Fibroblast of skin of scalp (primary cell): Measurements from ENCODE around the gene FFAR3.

ENCODE experiments used
- DNase-seq: peaks from one replicate; pipeline ENCODE4 v3.0.0-alpha.2; 2013

The FFAR3 gene

DNA sequence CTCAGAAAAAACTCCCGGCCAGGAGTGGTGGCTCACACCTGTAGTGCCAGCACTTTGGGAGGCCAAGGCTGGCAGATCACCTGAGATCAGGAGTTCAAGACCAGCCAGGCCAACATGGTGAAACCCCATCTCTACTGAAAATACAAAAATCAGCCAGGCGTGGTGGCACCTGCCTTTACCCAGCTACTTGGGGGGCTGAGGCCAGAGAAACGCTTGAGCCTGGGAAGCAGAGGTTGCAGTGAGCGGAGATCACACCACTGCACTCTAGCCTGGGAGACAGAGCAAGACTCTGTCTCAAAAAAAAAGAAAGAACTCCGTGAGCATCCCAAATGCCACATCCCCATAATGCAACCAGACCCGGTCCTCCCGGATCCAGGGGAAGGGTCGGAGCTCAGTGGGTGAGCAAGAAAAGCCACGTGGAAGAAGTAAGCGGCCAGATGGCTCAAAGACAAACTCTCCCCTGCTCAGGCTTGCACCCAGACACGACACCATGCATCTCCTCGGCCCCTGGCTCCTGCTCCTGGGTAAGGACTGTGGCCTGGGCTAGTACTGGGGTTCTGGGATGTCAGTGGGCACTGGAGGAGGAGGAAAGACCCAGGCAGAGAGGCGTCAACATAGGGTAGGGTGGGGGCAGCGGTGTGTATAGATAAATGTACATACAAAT, 26.6 kb upstream of the FFAR3 start:
- no peak for DNase-seq

DNA sequence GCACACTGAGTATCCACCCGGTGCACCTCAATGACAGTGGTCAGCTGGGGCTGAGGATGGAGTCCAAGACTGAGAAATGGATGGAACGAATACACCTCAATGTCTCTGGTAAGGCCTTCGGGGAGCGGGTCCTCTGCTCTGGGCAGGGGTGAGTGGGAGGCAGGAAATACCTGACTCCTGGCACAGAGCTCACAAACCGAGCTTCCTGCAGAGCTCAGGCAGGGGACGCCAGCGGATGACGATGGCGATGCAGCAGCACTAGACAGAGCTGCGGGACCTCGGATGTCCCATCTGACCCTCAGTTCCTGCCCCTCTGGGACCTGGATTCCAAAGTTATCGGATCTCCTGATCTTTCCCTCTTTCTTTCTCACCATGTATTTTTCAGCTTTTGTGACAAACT, 25.4 kb upstream of the FFAR3 start:
- DNase-seq: no peak

DNA sequence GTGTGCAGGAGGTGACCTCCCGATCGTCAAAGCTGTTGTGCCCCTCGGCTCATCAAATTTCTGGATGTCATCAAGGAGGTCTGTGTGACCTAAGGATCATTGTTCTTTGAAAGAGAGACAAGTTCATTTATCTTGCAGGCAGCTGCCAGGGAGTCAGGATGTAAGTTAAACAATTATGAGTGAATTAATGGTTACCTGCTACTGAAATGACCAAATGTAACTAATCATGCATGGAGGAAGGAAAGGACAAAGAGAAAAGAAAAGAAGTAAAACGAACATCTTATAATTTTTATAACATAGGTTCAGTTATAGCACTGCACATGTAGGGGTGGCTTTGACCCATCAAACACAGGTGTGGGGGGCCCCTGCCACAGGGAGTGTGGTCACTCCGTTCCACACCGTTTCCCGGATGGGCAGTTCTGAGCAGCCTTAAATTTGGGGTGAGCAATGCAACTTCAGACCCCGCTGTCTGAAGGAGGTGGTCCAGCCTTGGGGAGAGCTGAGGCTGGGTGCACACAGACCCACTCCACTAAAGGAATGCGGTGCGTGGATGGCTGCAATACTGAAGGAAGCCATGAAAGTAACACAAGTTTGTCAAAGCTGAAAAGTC, 24.0 kb upstream of the FFAR3 start:
- DNase-seq: no peak

DNA sequence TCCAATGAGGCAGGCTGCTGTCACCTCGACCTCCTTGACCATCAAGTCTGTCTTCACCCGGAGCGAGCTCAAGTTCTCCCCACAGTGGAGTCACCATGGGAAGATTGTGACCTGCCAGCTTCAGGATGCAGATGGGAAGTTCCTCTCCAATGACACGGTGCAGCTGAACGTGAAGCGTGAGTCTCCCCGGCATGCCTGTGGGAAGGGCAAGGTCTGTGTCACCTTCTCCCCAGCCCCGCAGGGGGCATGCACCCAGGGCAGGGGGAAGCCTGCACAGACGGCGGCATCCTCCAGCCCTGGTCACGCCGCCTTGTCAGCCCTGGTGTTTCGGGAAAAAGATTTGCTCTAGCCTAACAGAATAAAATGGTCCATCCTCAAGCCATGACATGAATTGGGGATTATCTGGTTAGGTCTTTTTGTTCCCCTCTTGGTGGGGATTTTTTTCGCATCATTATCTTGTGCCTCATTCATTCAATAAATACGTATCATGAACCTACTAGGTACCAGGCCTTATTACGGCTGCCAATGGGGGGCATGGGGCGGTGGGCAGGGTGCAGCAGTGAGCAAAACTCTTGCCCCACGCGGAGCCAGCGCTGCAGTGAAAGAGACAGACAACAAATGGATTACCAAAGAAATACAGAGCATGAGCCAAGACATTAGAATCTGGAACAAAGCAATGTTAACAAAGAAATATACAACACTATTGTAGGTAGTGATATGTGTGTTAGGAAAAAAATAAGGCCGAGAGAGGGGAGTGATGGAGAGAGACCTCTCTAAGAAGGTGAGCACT, 21.9 kb upstream of the FFAR3 start:
- DNase-seq: no peak

DNA sequence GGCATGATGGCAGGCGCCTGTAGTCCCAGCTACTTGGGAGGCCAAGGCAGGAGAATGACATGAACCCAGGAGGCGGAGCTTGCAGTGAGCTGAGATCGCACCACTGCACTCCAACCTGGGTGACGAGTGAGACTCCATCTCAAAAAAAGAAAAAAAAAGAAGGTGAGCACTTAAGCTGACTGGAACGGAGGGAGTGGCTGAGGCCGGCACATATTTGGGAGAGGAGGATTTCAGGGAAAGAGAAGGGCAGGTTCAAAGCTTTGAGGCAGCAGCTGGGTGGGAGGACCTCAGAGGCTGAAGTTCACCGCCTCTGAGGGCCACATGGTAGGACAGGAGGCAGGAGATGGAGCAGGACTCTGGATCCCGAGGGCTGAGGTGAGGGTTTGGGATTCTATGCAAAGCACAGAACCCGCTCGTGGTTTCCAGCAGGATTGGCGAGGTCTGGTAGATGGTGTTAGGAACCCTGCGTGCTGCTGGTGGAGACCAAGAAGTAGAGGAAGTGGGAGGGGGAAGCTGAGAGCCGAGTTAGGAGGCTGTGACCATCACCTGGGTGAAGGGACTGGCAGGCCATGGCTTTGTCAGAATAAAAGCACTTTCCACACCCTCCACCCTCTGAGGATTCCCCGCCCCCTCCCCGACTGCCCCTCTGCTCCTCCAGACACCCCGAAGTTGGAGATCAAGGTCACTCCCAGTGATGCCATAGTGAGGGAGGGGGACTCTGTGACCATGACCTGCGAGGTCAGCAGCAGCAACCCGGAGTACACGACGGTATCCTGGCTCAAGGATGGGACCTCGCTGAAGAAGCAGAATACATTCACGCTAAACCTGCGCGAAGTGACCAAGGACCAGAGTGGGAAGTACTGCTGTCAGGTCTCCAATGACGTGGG, 20.9 kb upstream of the FFAR3 start:
- DNase-seq: no peak

DNA sequence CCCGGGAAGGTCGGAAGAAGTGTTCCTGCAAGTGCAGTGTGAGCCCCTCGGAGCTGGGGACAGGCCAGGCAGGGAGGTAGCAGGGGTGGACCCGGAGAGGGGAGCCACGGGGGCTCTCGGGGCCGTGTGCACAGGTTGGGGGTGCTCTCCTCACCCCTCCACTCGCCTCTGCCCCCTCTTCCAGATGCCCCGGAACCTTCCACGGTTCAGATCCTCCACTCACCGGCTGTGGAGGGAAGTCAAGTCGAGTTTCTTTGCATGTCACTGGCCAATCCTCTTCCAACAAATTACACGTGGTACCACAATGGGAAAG, 20.3 kb upstream of the FFAR3 start:
- no peak for DNase-seq

DNA sequence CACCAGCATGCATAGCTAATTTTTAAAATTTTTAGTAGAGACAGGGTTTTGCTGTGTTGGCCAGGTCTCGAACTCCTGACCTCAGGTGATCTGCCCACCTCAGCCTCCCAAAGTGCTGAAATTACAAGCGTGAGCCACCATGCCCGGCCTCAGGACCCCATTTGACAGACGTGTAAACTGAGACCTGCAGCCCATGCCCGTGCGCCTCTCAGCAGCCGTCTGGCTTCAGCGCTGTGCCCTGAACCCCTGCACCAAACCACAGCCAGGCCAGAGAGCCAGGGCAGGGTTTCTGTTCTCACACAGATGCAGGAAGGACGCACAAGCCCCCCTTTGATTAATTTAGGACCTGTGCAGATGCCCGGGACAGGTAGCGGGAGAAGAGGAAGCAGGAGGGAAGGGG, 17.8 kb upstream of the FFAR3 start:
- no peak for DNase-seq

DNA sequence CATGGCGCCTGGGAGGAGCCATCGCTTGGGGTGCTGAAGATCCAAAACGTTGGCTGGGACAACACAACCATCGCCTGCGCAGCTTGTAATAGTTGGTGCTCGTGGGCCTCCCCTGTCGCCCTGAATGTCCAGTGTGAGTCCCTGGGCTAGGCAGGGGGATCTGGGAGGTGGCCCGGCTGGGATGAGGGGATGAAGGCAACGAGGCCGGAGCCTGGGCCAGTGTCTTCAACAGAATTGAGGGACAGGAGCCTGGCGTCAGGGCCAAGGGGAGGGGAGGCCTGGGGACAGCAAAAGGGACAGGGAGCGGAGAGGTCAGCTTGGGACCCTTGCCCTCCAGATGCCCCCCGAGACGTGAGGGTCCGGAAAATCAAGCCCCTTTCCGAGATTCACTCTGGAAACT, 17.3 kb upstream of the FFAR3 start:
- DNase-seq: no peak

DNA sequence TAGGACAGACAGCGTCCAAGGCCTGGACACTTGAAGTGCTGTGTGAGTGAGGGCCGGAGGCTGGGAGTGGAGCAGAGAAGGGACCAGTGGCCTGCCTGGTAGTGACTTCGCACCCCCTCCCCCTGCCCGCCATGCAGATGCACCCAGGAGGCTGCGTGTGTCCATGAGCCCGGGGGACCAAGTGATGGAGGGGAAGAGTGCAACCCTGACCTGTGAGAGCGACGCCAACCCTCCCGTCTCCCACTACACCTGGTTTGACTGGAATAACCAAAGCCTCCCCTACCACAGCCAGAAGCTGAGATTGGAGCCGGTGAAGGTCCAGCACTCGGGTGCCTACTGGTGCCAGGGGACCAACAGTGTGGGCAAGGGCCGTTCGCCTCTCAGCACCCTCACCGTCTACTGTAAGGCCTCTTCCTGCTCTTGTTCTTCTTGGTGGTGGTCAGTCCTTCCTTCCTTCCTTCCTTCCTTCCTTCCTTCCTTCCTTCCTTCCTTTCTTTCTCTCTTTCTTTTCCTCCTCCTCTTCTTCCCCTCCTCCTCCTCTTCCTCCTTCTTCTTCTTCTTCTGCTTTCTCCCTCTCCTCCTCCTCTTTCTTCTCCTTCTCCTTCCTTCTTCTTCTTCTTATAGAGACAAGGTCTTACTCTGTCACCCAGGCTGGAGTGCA, 16.6 kb upstream of the FFAR3 start:
- DNase-seq: no peak

DNA sequence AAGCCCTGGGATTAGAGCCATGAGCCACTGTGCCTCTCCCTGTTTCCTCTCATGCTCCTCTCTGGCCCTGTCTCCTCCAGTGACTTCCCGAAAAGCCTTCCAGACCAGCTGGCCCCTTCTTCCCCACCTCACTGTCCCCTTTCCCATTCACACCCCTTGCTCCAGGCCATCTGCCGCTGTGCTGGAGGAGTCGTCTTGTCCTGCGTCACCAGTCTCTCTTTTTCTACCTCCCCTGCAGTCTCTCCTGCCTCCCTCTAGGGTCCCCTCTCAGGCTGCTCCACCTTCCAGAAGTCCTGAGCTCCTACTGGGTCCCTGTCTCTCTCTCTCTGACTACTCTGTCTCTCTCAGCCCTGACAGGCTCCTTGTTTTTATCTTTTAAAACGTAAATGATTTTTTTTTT, 15.8 kb upstream of the FFAR3 start:
- DNase-seq: no peak

DNA sequence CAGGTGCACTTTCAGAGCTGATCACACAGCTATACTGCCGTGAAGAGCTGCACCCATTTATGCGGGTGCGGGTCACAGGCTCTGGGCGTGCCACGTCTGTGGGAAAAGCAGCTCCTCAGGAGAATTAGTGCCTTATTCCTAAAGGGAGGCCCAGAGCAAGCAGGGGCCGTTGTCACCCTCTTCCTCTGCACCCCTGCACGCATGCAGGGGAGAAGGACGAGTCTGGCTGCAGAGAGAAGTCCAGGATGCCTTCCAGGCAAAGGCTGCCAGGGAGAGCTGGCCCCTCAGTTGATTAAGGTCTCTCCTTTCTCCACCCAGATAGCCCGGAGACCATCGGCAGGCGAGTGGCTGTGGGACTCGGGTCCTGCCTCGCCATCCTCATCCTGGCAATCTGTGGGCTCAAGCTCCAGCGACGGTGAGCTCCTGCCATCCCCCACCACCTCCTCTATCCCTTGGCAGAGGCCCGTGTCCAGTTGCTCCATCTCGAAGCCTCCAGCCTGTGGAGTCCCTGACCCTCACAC, 13.7 kb upstream of the FFAR3 start:
- no peak for DNase-seq

DNA sequence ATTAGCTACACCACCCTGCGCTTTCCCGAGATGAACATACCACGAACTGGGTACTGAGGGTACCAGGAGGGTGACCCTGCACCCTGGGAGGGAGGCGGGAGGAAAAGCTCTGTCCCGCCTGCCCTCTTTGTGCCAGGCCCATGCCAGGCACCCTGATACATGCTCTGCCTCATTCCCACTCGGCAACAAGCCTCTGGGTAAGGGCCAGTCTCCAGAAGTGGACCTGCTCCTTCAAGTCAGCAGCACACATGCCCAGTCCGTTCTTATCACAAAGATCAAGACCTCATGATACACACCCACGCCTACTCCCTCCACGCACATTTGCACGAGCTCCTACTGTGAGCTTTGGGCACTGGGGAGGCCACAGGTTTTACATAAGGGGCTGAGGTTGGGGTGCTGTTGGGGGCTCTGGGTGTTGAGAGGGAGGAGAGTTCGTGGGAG, 12.6 kb upstream of the FFAR3 start:
- DNase-seq: no peak

DNA sequence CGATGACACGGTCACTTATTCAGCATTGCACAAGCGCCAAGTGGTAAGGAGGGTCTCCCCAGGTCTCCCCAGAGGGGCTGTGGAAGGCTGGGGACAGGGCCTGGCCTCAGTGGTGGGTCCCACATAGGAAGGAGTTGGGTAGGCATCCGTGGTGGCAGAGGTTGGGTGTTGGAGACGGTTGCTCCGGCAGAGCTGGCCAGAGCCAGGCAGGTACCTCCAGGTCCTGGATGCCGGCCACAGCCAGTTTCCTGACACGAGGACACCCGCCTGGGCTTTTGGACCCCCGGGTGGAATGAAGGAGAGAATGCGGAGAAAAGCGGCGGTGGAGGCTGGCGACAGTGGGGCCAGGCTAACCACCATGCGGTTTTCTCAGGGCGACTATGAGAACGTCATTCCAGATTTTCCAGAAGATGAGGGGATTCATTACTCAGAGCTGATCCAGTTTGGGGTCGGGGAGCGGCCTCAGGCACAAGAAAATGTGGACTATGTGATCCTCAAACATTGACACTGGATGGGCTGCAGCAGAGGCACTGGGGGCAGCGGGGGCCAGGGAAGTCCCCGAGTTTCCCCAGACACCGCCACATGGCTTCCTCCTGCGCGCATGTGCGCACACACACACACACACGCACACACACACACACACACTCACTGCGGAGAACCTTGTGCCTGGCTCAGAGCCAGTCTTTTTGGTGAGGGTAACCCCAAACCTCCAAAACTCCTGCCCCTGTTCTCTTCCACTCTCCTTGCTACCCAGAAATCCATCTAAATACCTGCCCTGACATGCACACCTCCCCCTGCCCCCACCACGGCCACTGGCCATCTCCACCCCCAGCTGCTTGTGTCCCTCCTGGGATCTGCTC, 11.8 kb upstream of the FFAR3 start:
- no peak for DNase-seq

DNA sequence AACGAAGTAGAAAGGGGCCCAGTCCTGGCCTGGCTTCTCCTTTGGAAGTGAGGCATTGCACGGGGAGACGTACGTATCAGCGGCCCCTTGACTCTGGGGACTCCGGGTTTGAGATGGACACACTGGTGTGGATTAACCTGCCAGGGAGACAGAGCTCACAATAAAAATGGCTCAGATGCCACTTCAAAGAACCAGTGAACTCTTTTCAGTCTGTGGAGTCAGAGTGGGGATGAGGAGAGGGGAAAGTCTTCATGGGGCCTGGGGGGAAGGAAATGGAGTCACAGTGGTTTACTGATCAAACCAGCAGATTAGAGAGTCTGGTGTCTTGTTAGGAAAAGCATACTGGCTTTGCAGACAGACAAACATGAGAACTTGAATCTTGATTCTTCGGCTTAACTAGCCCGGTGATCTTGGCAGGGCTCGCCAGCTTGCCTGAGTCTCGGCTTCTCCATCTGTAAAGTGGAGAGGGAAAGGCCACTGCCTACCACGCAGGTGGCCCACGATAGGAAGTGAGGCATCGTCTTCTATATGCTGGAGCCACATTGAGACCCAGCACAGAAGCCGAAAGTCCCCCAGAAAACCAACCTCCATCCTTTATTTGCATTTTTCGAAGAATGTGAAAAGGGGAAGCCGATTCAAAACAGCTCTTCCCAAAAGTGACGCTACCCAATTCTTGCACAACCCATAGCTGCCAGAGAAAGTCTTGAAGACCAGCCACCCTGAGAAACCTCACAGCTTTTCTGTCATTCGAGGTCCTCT, 10.9 kb upstream of the FFAR3 start, which contains the start of gene FFAR1:
Gene FFAR1 (plus strand): TSS at position 732 of the 759 bp plus-strand sequence. CDS start 3,650 bp downstream, outside the sequence.
- DNase-seq: no peak

DNA sequence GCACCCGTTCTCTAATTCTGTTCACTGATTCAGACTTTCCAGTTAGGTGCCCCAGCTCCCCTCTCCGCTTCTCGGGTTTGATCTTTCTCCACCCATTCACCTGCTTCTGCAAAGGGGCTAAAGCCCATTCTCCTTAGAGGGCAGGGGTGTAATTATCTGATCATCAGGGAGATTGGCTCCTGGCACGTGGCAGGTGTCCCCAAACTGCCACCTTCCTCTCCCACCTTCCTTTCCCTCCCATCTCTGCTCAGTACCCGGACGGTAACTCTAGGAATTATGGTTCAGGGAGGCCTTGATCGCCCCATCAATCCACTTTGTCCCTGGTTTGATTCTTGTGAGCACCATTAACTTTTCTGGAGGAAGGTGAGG, 10.3 kb upstream of the FFAR3 start:
- DNase-seq: no peak

DNA sequence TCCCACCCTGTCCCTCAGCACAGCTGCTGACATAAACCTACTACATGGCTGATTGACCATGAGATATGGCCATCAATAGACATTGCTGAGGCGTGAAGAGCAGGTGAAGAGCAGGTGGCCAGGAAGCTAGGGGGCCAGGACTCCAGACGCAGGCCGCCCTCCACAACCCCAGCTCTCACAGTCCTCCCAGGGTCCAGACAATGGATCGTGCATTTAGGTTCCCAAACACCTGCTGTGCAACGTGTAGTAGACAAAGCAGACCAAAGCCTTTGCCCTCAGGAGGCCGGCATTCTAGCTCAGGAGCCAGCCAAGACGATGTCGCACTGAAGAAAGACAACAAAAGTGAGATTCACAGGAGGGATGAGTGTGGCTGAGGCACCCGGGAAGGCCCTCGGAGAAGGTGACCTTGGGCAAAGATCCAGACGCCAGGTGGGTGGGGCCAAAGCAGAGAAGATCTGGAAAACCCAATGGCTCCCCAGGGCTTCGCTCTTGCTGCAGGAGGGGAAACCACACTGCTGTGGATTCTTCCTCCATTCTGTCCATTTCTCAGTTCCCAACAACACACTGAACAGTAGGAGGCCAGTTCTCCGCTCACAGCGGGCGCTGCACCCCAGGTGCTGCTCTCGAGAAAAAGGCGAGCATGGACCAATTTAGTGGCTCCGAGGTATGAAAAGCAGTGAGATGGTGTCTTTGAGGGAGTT, 9.2 kb upstream of the FFAR3 start:
- no peak for DNase-seq

DNA sequence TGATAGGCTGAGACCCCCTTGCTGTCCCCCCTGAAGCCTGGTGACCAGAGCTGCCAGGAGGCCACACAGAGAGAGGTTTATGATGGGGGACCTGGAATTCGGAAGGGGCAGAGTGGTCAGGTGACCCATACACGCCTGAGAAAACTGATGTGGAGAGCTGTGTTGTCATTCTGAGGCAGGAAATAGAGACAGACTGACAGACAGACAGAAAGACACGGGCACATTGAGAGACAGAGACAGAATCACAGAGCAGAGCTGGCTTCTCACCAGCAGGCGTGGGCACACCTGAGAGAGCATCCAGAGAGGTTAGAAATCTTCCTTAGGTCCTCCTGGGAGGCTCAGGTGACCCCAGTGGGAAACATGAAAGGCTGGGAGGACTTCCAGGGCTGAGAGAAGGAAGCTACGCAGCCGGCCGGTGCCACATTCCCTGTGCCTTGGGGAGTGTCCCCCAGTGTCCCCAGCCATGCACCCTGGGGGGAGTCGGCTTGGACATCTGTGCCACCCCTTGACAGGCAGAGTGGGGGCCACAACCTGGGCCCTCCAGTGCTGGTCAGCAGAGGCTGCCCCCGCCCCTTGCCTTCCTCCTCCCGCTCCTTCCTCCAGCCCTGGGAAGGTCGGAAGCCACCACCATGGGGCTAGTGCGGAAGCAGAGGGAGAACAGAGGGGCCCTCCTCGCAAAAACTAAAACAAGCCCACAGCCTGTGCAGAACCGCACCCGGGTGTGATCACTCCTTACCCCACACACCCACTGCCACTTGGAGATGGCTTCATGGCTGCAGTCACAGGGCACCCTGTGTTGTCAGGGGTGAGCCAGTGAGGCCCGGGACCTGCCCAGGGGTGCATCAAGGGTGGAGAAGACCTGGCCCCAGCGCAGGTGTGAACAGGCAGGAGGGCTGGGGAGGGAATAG, 8.4 kb upstream of the FFAR3 start:
- no peak for DNase-seq

DNA sequence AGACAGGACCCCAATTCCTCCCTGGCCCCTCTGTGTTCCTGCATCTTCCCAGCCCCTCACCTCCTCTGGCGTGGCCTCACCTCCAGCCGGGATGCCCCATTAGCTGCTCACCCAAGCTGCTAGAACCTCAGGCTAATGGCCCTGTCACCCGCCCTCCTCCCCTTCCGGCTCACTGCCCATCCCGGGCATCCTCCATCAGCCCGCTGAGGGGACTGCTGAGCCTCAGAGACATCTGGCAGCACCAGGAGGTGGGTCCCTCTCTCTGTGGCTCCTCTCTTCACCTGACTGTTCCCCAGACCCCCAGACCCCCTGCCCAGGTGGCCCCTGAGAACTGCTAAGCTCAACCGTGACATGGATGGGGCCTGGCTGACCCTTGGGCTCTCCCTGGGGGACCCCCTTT, 7.7 kb upstream of the FFAR3 start:
- no peak for DNase-seq
